KMS-11 (cell line): Measurements from ENCODE around the gene SLC2A4RG.

Source experiments
- H2AFZ ChIP-seq: fragments of 200-600 bp; sonication (generic); 2 replicates; pipeline ENCODE4 v1.6.1; 2016; ENCODE audit warnings: antibody characterized with exemption, mixed run types, low read depth
- H3K27ac ChIP-seq: fragments of 200-600 bp; sonication (generic); 2 replicates; pipeline ENCODE4 v1.6.1; 2016; ENCODE audit warnings: mild to moderate bottlenecking, mixed run types
- H3K27me3 ChIP-seq: fragments of 200-600 bp; sonication (generic); 2 replicates; pipeline ENCODE4 v1.6.1; 2017; ENCODE audit warnings: mild to moderate bottlenecking, low read depth, mixed run types, moderate library complexity; ENCODE audit not compliant: insufficient read depth
- H3K36me3 ChIP-seq: fragments of 200-600 bp; sonication (generic); 2 replicates; pipeline ENCODE4 v1.6.1; 2017; ENCODE audit warnings: mild to moderate bottlenecking, mixed run types; ENCODE audit not compliant: insufficient read depth
- H3K4me1 ChIP-seq: fragments of 200-600 bp; sonication (generic); 2 replicates; pipeline ENCODE4 v1.6.1; 2016; ENCODE audit warnings: mild to moderate bottlenecking, low read depth, mixed run types; ENCODE audit not compliant: poor library complexity, severe bottlenecking
- H3K4me2 ChIP-seq: fragments of 200-600 bp; sonication (generic); 2 replicates; pipeline ENCODE4 v1.7.0; 2016; ENCODE audit warnings: mild to moderate bottlenecking, mixed run types
- H3K4me3 ChIP-seq: fragments of 200-600 bp; sonication (generic); IDR thresholded peaks from 2 replicates; pipeline ENCODE4 v1.6.1; 2017; ENCODE audit warnings: low read depth, low read length, mixed read lengths; ENCODE audit not compliant: insufficient read depth
- H3K79me2 ChIP-seq: fragments of 200-600 bp; sonication (generic); 2 replicates; pipeline ENCODE4 v1.6.1; 2016; ENCODE audit warnings: low read depth, mixed run types; ENCODE audit not compliant: insufficient read depth
- H3K9ac ChIP-seq: fragments of 200-600 bp; sonication (generic); 2 replicates; pipeline ENCODE4 v1.6.1; 2016; ENCODE audit warnings: mild to moderate bottlenecking, mixed run types
- H4K20me1 ChIP-seq: fragments of 200-600 bp; sonication (generic); 2 replicates; pipeline ENCODE4 v1.6.1; 2016; ENCODE audit warnings: mild to moderate bottlenecking, mixed run types; ENCODE audit not compliant: insufficient read depth
- TF ChIP-seq, protein P1 (sequence below): fragments of 200-600 bp; sonication (generic); conservative IDR thresholded peaks from 2 replicates; pipeline ENCODE4 v1.6.1; 2017; ENCODE audit warnings: low read depth, mild to moderate bottlenecking, antibody characterized with exemption, low read length, moderate library complexity, mixed read lengths

The SLC2A4RG gene

DNA sequence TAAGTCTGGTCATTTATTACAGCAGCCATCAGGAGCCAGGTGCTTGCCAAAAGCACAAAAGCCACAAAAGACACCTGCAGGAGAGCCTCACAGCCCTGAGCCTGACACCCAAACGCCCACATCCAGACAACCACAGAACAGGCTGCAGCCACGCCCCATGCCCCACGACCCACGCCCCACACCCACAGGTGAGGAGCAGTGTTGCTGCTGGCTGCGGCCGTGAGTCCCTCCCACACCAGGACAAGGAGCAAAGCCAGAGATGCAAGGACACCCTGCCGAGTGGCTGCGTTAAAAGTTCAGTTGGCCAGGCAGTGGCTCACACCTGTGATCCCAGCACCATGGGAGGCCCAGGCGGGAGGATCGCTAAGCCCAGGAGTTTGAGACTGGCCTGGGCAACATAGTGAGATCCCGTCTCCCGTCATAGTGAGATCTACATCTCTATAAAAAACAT lies 43.0 kb downstream of the SLC2A4RG start:
- no peaks in the 10 kb centered on the region for H4K20me1 ChIP-seq
- H2AFZ ChIP-seq = peak overlapping the region; percentile 16; the same call in 1 of the 2 replicates

DNA sequence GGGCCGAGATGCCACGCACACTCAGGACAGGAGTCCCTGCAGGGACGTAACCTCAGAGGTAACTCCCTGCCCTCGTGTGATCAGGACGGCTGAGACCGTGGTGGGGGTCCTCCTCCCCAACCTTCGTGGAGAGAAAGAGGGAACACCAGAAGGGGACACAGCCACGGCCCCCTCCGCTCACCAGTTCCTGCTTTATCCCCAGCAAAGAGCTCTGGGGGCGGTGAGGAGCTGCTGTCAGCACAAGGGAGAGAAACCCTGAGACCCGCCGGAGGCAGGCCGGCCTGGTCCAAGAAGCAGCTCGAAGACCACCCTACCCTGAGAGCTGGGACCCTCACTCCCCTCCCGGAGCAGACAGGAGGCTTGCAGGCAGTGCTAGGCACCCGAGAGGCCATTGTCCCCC lies 44.4 kb downstream of the SLC2A4RG start:
- no peak overlapping the region for H3K9ac ChIP-seq
- peaks cover 8% of the 10 kb centered on the region for H3K4me1 ChIP-seq
- H3K79me2 ChIP-seq = no peaks in the 10 kb centered on the region
- H3K27me3 ChIP-seq = peaks cover 37% of the 10 kb centered on the region
- H3K4me2 ChIP-seq = no peak overlapping the region
- TF ChIP-seq, protein P1, sequence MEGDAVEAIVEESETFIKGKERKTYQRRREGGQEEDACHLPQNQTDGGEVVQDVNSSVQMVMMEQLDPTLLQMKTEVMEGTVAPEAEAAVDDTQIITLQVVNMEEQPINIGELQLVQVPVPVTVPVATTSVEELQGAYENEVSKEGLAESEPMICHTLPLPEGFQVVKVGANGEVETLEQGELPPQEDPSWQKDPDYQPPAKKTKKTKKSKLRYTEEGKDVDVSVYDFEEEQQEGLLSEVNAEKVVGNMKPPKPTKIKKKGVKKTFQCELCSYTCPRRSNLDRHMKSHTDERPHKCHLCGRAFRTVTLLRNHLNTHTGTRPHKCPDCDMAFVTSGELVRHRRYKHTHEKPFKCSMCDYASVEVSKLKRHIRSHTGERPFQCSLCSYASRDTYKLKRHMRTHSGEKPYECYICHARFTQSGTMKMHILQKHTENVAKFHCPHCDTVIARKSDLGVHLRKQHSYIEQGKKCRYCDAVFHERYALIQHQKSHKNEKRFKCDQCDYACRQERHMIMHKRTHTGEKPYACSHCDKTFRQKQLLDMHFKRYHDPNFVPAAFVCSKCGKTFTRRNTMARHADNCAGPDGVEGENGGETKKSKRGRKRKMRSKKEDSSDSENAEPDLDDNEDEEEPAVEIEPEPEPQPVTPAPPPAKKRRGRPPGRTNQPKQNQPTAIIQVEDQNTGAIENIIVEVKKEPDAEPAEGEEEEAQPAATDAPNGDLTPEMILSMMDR = no peak
- no peak overlapping the region for H2AFZ ChIP-seq
- no peaks in the 10 kb centered on the region for H3K36me3 ChIP-seq
- H3K27ac ChIP-seq = no peak overlapping the region
- no peaks in the 10 kb centered on the region for H4K20me1 ChIP-seq
- H3K4me3 ChIP-seq = no peak overlapping the region

More for the DNA sequence above, 43.0 kb downstream of the SLC2A4RG start:
- Histone ChIP-seq H3K4me2 (no peak overlapping the region), H3K4me3 (no peak overlapping the region), H3K4me1 (peaks cover 8% of the 10 kb centered on the region), H3K79me2 (no peaks in the 10 kb centered on the region), H3K36me3 (no peaks in the 10 kb centered on the region), H3K9ac (no peak overlapping the region), H3K27ac (no peak overlapping the region), H3K27me3 (peaks cover 28% of the 10 kb centered on the region)
- TF ChIP-seq, protein P1 = no peak

DNA sequence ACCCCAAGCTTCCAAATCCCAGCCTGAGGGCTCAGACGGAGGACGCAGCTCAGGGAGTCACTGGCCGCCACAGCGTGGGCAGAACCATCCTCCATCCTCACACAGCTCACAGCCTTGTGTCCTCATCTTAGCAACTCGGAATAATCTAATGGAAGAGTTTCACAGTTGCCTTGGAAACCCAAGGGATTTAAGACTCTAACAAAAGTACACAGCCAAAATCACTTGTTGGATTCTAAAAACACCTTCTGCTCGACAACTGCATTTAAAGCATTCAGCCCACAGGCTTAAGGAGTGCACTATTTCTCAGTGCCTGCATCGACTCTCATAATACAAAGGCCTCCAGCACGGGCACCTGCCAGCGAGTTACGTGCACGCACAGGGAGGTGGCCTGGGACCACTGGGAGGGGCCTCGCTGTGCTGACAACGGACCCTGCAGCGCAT lies 46.1 kb downstream of the SLC2A4RG start:
- H3K4me3 ChIP-seq = no peak overlapping the region
- peaks cover 8% of the 10 kb centered on the region for H3K4me1 ChIP-seq
- H3K27ac ChIP-seq = no peak overlapping the region
- H3K27me3 ChIP-seq = peaks cover 43% of the 10 kb centered on the region
- H3K36me3 ChIP-seq = no peaks in the 10 kb centered on the region
- H4K20me1 ChIP-seq = no peaks in the 10 kb centered on the region
- H3K79me2 ChIP-seq = no peaks in the 10 kb centered on the region
- H3K4me2 ChIP-seq = no peak overlapping the region
- TF ChIP-seq, protein P1 = no peak
- H3K9ac ChIP-seq = no peak overlapping the region
- no peak overlapping the region for H2AFZ ChIP-seq

DNA sequence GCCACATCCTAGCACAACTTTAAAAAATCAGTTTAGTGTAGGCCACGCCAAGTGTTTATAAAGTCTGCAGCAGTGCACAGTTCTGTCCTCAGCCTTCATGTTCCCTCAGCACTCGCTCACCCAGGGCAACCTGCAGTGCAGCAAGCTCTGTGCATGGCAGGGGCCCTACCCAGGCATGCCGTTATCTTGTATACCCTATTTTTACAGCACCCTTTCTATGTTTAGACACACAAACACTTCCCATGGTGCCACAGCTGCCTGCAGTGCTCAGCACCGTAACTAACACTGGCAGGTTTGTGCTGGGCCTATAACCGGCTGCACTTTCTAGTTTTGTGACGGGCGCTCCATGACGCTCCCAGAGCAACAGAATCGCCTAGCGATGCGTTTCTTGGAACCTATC lies 47.7 kb downstream of the SLC2A4RG start:
- Histone ChIP-seq H3K4me3 (no peak overlapping the region), H3K27ac (no peak overlapping the region), H3K4me2 (no peak overlapping the region), H3K79me2 (no peaks in the 10 kb centered on the region), H4K20me1 (no peaks in the 10 kb centered on the region), H3K36me3 (no peaks in the 10 kb centered on the region), H3K27me3 (peaks cover 57% of the 10 kb centered on the region), H2AFZ (no peak overlapping the region), H3K9ac (no peak overlapping the region), H3K4me1 (peaks cover under 1% of the 10 kb centered on the region)
- TF ChIP-seq, protein P1 = no peak
